HG02840 (cell line): Measurements from ENCODE around the gene RAPGEF6.

Source experiments
- ATAC-seq: cut with Tn5 transposase; IDR thresholded peaks from one replicate; pipeline ENCODE4 v1.9.1; 2021; ENCODE audit warnings: mild to moderate bottlenecking, moderate library complexity, moderate number of reproducible peaks; ENCODE audit not compliant: unreplicated experiment, low FRiP score

Gene RAPGEF6

DNA sequence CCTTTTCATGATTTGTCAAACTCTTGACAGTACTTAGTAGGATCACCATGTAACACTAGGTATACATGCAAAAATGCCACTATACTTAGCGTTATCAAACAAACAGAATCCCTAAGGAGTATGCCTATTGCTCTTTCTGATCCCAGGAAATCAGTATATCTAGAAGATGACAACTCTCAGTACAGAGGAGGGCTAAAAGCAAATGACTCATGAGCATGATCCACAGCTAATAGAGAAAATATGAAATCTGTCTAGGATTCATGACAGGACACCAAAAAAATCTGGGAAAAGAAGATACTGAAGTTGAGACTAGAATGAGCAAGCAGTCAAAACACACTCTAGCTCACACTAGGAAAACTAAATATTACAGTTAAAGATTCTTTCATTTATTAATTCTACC, 89.2 kb downstream of the RAPGEF6 start:
- no peak for ATAC-seq

DNA sequence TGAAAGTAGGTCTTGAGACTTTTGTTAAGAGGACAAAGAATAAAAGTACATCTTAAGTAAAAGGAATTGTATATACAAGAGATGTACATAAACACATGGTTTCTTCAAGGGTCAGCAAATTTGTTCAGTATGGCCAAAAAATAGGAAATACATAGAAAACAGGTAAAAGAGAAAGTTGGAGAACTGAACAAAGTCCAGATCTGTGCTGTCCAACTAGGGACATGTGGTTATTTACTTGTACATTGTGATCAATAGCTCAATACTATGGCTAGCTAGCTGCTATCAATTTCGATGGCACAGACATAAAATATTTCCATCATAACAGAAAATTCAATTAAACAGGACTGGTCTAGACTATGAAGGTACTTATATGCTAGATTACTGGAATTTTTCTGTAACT, 92.3 kb downstream of the RAPGEF6 start:
- ATAC-seq = no peak

DNA sequence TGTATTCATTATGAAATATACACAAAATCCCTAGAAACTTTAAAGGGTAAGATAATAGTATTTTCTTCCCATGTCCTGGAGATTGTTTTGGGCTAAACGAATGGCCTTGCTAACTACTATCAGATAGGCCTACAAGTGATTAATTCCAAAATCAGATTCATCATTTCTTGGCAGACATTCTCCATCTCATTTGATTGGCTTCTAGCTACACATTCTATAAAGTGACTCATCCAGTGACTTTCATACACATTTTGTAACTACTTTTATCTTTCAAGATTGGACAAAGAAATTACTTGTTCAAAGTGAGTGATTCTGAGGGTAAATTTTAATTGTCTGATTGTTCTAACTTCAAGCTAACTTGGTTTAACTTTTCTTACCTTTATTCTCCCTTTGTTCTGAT, 93.3 kb downstream of the RAPGEF6 start:
- no peak for ATAC-seq

DNA sequence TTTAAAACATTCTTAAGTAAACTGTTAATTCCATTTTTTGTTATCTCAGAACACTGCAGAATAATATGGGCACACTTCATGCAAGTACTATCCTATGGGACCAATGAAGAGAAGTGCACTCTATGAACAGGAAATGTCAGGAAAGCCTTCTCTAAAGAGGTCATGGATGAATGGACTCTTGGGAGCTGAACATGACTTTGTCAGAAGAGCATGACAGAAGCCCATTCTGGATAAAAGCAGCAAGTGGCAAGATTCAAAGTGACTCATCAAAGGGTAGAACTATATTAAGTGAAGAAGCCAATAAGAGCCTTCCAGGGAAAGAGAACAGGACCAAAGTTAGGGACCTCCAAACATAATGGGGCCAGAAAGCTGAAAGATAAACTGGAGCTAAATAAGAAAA, 94.0 kb downstream of the RAPGEF6 start:
- ATAC-seq = no peak

DNA sequence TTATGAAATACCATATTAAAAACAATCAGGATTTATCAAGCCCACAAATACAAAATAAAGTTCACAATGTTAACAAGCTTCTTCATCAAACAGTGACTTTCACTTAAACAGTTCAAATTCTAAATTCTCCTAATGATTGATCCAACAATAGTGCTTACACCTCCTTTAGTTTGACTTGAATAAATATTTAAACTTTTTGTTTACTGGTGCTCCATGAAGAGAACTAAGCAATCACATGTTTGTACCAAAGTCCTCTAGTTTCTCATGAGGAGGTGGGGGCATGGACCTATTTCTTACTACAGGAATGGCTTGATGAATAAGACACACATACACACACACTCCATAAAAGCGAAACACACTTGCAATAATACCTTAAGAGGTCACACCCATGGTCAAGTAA, 95.8 kb downstream of the RAPGEF6 start:
- no peak for ATAC-seq

DNA sequence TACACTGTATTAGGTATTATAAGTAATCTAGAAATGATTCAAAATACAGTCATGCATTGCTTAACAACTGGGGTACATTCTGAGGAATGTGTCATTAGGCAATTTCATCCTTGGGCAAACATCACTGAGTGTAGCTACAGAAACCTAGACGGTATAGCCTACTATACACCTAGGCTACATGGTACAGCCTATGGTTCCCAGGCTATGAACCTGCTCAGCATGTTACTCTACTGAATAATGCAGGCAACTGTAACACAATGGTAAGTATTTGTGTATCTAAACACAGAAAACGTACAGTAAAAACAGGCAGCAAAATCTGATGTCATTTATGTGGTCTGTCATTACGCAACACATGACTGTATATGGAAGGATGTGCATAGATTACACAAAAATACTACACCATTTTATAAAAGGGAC, 96.8 kb downstream of the RAPGEF6 start:
- ATAC-seq = no peak

DNA sequence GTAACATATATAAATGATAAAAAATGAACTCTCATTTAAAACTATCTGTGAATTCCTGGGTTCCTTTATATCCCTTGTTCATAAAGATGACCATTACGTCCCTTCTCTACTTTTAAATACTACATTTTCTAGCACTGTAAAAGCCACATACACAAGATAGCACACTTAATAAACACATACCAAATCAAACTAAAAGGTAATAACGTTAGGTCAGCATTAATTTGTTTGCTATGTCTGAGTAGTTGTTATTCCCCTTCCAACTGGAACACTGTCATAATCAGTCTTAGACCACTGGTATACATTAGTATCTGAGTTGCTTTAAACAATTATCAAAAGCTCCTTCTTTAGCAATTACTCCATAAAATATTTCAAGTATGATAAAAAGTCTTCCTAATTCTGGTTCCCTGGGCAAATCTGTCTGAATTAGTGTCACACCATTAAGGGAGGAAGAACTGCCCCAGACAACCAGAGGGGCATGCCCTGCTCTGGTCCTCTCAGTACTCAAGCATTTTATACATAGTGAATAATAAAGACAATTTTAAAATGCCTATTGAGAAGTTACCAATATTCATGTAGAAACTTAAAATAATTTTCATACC, 98.1 kb downstream of the RAPGEF6 start:
- ATAC-seq = no peak

DNA sequence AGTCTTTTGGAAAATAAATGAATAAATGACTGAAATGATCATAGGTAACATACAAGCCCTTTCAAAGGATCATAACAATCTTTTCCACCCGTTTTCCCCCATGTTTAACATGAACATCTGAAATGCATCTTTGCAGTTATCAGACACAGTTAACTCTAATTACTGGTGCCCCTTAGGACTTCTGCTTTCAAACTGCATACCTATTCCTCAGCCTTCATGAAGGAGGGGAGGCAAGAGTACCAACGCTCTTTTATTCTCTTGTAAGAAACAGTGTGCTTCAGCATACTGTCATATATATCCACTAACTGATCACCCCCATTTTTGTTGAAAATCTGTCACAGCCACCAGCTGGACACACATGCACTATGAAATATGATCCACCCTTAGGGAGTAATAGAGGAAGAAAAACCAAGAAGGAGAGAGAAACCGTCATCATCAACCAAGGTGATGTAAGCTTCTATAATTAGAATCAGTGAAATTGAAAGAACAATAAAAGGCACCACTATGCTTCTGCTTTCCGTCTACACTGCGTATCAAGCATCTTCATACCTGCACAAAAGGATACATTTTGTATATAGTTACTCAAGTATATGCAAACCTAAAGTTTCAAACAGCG, 98.7 kb downstream of the RAPGEF6 start:
- ATAC-seq = peak; percentile 84

DNA sequence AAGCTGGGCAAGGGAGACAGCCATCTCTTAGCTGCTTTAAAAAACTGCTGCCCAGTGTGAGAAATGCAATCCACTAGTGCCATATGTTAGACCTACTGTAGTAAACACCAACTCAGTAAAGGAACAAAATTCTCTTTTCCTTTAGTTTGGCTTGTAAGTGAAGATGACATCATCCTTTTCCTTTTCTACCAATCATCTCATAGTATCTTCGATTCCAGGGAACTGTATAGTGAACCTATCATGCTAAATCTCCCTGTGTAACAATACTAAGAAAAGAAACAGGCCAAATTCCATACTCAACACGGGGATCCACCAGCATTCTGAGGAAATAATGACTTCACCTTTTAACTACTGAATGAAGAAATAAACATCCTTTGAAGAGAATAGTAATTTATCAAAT, 100.1 kb downstream of the RAPGEF6 start:
- ATAC-seq = no peak

DNA sequence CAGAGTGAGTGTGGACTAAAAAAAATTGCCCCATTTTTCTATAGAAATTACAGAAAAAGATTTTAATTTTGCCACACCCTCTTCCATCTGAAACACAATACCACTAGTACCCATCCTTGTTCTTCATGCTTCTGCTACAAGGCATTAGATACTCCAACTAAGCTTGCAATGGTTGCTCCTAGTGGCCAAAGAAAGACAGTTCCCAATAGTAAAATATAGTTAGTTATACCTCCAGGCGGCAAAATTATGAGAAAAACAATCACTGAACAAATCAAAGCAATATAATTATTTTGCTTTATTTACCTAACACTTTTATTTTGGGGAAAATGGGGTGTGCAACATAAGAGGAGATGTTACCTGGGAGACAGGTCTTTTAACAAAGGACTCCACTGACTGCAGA, 101.2 kb downstream of the RAPGEF6 start:
- no peak for ATAC-seq

DNA sequence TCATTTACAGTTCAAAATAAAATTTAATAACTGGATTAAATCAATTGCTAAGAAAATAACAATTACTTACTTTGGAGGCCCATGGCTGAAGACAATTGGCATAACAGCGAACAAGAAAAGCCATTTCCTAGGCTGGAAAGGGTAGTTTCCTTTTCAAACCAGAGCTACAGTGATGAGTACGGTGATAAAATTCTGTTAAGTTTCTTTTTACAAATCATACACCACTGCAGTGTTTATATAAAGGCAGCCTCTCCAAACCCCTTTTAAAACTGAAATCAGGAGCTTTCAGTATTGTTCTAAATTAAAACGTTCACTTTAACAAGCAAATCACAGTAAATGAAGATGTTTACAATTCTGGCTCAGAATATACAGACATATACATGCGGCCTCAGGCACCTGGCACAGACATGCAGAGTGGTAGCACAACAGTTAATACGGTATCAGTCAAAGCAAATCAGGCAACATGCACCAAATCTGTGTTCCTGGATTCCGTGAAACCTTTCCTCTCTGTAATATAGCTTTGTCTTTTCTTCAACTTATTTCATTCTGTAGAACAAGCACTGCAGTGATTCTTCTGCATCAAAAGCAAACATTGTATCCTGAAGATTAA, 102.9 kb downstream of the RAPGEF6 start:
- no peak for ATAC-seq

DNA sequence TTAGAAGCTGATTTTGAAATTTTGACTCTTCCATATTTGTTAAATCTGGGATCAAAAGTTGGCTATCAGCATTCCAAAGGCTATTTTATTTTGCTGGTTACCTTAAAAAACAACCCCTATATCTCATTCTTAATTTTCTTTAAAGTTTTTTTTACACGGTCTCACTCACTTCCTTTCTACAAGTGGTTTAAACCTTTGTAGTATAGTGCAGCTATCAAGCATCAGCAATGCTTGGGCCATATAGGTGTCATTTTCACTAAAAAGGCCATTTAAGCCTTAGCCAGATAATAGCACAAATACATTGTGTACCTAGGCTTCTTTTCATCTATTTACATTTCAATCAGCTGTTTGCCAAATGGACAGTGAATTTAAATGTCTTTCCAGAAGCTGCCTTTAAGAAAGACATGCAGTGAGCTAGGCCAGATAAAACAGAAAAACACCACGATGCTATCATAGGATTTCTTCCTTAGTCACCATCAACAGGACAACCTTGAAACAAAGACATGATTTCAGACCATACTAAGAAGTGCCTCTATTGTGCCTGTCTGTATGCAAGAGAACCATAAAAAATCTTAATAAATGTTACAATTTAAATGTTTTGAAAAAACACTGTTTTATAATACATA, 104.2 kb downstream of the RAPGEF6 start:
- no peak for ATAC-seq

DNA sequence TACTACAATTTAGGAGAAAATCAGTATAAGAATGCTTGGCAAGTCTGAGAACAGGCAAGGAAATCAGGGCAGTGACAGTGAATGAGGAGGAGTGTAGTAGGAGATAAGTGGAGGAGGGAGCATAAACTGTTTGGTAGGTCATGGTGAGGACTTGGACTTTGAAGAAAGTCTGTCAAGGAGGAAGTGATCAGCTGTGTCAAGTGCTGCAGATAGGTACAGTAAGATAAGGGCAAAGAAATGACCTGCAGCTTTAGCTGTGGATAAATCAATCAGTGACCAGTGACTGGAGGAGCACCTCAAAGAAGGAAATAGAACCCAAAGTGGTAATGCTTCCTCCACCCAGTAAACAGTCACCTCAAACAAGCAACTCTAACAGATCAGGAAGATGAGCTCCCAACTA, 106.3 kb downstream of the RAPGEF6 start:
- ATAC-seq = no peak

DNA sequence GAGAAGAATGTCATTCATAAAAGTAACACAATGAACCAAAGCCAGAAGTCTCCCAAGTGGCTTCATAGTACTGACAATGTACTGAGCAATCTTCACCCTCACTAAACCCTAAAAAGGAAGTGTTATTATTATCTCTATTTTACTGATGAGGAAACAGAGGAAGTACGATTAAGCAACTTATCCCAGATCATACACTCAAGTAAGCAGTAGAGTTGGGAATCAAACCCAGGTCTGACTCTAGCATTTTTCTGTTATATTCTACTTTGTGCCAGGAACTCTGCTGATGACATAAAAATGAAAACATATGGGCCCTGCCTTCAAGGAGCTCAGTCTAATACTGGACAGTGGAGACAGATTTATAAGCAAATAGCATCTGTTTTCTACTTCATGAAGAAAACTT, 109.2 kb downstream of the RAPGEF6 start:
- no peak for ATAC-seq

DNA sequence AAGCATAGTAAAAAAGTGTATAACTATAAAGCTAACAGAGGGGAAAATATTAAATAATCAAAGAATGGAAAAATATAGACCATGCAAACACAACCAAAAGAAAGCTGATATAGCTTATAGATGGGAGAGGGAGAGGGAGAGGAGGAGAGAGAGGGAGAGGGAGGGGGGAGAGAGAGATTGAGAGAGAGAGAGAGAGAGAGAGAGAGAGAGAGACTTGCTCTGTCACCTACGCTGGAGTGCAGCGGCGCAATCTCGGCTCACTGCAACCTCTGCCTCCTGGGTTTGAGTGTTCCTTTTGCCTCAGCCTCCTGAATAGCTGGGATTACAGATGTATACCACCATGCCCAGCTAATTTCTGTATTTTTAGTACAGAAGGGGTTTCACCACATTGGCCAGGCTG, 110.6 kb downstream of the RAPGEF6 start:
- ATAC-seq = no peak

DNA sequence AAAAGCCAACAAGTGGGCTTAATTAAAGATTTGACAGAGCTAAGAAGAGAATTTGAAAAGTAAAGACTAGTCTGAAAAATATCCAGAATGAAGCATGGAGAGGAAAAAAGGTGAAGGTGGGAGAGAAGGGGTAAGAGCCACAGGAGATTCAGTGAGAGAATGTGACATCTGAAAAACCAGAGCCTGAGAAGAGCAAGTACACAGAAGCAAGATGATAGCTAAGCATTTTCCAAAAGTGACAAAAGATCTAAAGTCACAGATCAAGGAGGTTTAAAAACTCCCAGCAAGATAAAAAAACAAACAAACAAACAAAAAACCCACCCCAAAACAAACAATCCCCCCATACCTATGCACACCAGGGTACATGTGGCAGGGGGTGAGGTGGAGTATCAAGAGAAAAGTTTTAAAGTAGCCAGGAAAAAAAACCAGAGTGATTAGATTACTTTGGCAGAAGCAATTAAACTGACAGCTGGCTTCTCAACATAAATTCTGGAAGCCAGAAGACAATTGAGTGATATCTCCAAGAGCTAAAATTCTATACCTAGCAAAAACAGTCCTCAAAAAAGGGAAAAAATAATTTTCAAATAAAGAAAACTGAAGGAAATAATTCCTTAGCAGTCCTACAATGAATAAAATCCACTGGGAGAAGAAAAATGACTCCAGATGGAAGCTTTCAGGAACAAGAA, 111.4 kb downstream of the RAPGEF6 start:
- ATAC-seq = no peak

DNA sequence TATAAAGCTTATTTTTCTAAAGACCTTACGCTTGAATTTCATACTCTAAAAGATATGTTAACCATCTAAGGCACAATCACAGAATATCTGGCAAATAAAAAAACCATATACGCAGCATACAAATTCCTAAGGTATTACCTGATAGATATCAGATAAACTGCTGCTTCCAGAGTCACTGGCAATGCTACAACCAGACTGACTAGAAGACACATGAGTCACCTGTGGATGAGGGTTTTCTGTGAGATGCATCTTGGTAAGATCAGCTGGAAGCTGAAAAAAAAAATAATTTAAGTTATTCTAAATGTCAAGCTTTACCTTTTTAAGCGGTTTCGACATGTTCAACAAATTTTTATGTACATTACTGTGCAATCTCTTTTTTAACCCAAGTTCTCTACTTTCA, 113.8 kb downstream of the RAPGEF6 start:
- no peak for ATAC-seq

DNA sequence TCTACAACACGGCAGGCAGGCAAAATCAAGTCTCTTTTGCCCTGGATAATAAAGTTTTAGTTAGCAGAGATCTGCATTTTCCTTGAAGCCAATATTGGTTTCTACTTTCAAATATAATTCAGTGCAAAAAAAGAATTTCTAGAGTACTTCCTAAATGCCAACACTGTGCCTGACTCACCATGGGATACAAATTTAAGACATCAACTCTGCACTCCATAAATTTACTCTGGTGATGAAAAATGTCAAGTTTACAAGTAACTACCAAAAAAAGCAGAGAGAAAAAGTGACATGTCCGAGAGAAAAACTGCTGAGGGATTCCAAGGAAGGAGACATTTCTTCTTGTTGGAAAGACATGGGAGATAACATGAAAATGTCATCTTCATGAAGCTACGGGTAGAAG, 119.7 kb downstream of the RAPGEF6 start:
- ATAC-seq = no peak

DNA sequence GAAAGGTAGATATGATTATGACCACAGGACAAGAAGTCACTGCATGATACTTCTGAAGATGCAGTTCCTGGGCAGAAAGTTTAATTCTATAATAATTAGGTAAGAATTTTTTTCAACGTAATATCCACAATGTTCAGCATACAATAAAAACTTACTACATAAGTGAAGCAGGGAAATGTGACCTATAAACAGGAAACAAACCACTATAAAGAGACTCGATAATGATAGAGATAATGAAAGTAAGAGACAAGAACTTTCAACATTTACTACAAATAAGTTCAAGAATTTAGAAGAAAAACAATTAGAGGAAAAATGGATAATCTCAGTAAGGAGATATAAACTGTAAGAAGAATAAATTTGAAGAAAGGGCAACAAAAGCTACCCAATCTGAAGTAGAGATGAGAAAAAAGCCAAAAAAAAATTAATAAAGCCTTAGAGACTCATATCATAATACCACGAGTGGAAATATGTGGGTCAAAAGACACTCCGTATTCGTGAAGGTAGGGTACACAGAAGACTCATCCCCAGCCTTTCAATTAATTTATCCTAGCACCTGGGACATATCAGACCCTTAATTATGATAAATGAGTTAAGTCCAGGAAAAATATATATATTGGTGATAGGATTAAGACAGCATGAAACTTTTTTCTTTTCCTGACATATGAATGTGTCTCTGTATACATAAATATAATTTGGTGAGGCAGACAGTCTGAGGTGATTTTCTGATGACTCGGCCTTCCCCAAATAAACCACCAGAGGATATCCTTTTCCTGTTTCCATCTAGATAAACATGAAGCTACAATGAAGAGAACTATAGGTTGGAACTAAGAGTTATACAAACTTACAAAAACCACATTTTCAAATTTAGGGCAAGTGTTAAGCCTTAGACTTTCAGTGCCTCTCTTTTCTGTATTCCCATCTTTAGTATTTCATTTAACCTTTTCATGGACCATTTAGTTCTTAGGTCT, 120.4 kb downstream of the RAPGEF6 start:
- no peak for ATAC-seq

DNA sequence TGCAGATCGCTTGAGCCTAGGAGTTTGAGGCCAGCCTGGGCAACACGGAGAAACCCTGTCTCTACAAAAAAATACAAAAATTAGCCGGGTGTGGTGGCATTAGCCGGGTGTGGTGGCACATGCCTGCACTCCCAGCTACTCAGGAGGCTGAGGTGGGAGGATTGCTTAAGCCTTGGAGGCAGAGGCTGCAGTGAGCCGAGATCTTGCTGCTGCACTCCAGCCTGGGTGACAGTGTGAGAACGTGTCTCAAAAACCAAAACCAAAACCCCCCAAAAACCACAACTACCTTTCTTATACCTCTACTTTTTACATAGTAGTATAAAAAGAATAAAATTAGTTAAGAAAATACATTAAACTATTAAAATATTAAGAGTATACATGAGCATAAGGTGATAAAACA, 121.2 kb downstream of the RAPGEF6 start:
- no peak for ATAC-seq
